HG03045 (cell line): ENCODE measurements around the gene CMTM7.
A peak's percentile ranks its signal among the peaks of the same experiment; 100 is the strongest.

Source experiments
- ATAC-seq: cut with Tn5 transposase; IDR thresholded peaks from one replicate; pipeline ENCODE4 v1.9.1; 2021; ENCODE audit warnings: mild to moderate bottlenecking, moderate library complexity; ENCODE audit not compliant: unreplicated experiment

Gene CMTM7

GRCh38 chr3:32482693-32483092 lies 91.0 kb downstream of the CMTM7 start:
- no peak for ATAC-seq

DNA sequence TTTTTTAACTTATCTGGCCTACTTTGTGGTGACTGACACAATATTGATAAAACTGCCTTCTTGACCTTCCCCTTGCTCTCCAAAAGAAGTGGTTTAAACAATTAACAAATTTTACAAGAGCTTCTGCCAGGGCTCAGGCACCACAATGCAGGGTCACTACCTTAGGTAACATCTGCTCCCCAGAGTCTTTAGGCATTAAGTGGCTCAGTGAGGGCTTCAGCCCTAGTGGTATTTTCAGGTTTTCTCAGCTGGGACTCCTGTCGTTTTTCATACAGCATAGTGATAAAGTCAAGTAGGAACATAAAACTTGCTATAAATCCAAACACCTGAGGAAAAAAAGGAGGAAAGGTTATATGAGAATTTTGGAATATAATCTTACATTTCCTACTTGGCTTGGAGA lies 92.1 kb downstream of the CMTM7 start:
- no peak for ATAC-seq

DNA sequence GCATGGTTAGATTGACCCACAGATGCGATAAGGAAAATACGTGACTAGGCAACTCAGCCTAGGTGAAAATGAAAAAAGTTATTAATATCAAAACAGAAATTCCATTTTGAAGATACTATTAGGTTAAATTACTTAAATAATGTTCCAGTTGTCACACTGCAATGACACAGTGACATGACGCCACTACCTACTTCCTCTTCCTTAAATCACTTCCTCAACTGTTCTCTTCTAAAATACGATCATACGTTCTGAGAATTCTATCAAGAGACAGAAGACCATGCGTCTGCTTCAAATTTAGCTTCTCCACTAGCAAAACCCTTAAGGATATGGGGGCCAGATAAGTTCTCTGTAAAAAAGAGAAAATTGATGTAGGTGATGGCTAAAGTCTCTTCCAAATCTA lies 92.8 kb downstream of the CMTM7 start:
- ATAC-seq, result no peak

DNA sequence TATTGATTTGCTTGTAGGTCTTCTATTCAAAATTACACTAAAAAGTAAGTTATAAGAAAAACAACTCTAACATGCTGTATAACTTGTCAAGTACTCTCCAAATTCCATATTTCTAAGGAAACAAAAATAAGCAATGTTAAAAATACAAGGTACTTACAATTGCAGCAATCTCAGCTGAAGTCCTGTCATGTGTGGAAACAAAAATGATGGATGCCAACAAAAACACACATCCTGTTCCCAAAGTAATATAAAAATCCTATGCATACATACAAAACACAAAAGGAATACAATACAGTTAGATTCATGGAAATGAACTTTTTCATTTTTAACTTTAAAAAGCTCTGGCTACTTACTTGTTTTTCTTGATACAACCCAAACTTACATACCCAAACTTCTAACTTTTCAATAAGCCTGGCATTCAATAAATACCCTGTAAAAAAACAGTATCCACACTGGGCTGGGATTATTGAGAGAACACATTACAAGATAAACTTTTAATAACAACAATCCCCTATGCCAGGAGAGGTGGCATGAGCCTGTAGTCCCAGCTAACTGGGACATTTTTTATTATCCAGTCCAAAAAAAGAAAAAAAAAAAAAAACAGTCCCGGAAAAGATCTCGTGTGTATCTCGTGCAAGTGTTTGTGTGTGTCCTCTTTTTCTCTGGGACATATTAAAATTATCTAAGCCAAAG lies 96.3 kb downstream of the CMTM7 start:
- ATAC-seq, result no peak

DNA sequence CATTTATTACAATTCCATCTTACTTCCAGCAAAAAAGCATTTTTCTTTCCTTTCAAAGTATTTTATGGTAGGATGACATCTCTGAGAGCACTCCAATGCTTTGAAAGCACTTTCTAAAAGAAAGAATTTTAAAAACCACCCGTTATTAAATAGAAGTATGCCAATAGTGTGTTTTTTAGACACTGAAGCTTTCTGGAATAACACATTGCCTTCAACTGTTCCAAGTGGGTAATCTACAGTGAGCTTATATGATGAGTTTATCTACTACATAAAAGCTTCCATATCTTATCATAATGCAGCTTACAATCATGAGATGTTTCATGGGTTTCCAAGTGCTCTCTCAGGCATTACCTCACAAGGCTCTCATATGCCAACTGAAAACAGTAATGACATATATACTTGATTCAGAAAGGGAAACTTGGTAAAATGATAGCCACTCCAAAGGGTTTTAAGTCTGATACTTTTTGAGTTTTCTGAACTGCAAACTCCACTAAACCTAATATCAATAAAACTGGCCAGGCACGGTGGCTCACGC lies 96.9 kb downstream of the CMTM7 start:
- ATAC-seq, result no peak

DNA sequence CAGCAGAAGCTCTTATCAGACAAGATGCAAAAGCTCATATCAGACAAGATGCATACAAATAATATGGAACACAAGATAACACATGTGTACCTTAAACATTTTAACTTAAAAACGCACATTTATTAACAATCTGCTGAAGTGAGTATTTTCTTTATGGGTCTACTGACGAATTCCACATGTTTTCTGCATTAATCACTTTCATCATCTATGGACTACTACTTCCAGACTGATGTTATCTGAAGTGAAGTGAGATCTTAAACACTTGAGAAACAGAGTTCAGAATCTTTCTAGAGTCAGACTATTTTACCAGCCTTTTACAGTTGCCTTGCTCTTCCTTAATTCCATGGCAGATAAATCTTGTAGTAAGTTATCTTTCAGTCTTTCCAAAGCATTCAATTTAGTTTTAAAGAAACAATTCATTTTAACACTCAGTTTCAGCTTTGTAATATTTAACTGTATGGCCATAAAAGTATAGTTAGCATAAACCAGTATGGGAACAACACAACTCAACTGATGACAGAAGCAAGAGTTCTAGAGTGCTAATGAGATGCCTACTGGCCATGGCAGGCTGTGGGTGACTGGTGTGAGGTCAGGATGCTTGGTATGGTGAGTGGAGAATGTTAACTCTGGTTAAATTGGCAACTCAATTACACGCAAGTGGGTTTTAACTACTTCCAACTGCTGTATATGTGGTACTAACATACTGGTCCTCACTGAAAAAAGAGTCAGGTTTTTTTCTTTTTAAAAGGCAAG lies 101.2 kb downstream of the CMTM7 start:
- no peak for ATAC-seq

- ATAC-seq, result peak; percentile 80
Observed at GRCh38 chr3:32493437-32494414, 102.1 kb downstream of the CMTM7 start.

- ATAC-seq, result no peak
Observed at GRCh38 chr3:32495085-32495484, 103.4 kb downstream of the CMTM7 start.

GRCh38 chr3:32495609-32496008 lies 104.0 kb downstream of the CMTM7 start:
- no peak for ATAC-seq

DNA sequence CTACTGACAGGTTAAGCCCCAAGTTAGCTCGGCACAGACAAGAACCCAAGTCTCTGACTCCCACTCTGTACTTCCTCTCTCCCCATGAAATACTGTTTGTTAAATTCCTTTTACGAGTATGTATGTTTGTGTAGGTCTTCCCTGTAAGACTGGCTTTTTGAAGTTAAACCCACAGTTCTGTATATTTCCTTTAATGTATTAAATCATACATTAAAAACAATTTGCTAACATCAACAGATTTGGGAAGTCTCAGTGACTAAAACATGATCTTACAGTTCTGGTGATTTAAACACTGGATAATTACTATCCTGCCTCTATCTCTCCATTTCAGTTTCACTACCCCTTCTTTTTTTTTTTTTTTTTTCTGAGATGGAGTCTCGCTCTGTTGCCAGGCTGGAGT lies 106.6 kb downstream of the CMTM7 start:
- no peak for ATAC-seq

GRCh38 chr3:32498992-32499391 lies 107.3 kb downstream of the CMTM7 start:
- no peak for ATAC-seq

DNA sequence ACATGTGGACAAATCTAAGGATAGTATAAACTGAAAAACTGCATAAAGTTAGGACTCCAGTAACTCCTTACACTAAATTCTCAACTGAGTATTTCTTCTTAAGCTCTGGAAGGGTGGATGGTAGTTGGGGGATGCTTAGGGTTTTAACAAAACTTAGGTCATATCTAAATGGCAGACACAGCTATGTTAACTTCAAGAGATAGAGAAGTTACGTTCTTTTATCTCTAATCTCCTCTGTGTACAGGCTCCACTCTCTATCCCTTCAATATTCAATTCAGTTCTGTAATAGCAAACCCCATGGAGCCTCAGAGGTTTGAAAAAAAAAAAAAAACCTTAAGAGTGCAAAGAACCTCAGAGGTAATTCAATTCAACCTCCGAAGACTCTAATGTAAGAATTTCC lies 107.9 kb downstream of the CMTM7 start:
- ATAC-seq, result no peak

DNA sequence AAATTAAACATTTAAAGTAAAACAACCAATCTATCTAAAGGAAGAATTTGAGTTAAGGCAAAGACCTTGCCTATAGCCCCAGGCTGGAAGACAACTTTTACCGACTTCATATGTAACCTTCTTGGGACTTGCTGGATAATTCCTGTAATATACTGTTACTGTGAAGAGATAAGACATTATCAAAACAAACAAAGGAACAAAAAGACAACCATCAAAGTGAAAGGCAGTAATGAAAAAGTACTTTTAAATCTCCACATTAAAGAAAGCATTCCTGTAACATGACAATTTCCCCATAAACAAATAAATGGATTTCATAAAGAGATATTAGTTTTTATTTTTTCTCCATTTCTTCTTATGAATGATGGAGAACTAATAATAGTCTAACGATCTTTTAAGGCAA lies 108.6 kb downstream of the CMTM7 start:
- ATAC-seq, result no peak

DNA sequence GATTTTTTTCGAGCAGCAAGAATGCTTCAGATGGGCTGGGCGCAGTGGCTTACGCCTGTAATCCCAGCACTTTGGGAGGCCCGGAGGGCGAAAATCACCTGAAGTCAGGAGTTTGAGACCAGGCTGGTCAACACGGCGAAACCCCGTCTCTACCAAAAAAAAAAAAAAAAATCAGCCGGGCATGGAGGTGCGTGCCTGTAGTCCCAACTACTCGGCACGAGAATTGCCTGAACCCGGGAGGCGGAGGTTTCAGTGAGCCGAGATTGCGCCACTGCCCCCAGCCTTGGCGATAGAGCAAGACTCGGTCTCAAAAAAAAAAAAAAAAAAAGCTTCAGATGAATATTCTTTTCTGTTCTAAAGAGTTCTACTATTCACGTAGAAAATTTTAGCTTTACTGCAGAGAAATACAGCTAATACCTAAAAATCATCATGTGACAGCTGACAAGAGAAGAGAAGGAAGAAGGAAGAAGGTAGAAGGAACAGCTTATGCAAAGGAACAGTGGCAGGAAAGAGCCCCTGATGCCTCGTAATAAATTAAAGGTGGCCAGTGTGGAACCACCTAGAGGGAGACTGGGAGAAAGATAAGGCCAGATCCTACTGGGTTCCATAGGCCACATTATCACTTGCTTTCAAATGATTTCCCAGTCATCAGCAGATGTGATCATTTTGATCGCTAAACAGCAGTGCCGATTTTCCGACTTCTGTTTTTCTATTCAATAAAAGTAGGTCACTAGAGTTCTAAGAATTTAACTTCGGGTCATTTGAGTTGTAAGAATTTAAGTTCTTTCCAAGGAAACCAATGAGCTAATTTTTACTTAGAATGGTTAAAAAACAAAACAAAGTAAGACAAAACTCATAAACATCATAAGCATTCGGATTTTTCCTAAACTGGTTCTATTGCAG lies 109.5 kb downstream of the CMTM7 start:
- no peak for ATAC-seq

DNA sequence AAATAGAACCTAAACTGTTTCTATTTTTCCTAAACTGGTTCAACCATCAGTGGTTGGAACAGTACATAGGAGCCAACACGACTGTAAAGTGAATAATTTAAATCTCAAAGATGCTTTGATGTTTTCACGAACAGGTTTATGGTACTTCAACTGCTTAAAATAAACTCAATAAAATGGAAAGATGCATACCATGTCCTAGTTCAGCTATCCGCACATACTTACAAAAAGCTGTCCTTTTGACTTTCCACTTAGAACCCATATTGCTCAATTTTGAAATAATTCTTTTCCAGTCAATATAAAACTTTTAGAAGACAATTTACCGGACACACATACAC lies 110.1 kb downstream of the CMTM7 start:
- ATAC-seq, result no peak

DNA sequence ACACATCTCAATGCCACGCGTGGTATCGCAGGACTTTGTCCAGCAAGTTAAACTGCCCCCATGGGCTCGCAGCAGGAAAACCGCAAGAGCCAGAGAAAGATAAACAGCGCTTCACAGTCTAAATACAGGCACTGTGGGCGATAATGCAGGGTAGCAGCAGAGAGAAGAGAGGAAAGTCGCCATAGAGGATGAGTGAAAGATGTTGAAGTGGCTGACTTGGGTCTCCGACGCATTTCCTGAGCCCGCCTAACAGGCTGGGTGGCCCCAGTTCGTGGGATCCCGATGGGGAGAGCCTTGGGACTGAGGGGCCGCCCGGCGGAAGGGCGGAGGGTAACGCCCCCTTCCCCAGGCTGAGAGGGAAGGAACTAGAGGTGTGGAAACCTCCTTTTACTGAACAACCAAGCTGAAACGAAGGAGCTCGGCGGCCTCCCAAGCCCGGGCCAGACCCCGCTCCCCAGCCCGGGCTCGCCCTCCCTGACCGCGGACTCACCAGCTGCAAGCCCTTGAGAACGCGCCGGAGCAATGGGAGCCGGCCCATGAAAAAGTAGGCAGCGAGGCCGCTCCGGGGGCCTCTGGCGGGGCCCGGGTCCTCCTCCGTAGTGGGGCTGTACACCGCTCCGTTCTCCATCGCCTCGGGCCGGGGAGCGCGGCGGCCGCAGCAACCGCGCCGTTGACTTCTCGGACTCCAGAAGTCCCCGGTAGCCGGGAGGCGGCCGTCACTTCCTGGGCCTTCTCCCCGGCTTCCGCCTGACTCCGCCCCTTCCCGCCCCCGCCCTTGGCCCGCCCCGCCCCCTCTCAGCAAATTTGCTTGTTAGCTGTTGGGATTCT lies 110.7 kb downstream of the CMTM7 start, which contains the start of gene CMTM6:
Gene CMTM6 (minus strand): TSS at position 735 of the 828 bp plus-strand sequence. CDS start 107 bp downstream, at position 628.
- peak; percentile 79 for ATAC-seq

- no peak for ATAC-seq
Observed at GRCh38 chr3:32502946-32503286, 111.3 kb downstream of the CMTM7 start.
